IMR-90 (cell line): ENCODE measurements around the gene ADGRL3. TPM values are rescaled to one million over a fixed set of nuclear protein-coding genes. Genes with fewer than 3 reads are reported as not detected.

ENCODE experiments used
- ATAC-seq: fragments of 200-7000 bp; cut with Tn5 transposase; 2 replicates; pipeline ENCODE4 v1.9.1; 2020; ENCODE audit warnings: low read depth, mild to moderate bottlenecking, moderate library complexity
- BruUV-seq: library from RNA; stranded (reverse); fragments of 400-500 nt; replicated peaks from 2 replicates; lab custom pipeline; 2021; lab: Mats Ljungman, UMichigan
- CTCF ChIA-PET: fragments of 300-600 bp; formaldehyde crosslinking; extraction: SDS; loops from one replicate; lab custom pipeline; 2021; ENCODE audit warnings: antibody characterized with exemption; lab: Yijun Ruan, JAX
- POLR2A ChIA-PET: fragments of 300-600 bp; sonication (Branson Sonifier 250); formaldehyde crosslinking; loops from one replicate; lab custom pipeline; 2022; ENCODE audit warnings: antibody characterized with exemption; ENCODE audit not compliant: unreplicated experiment; lab: Charles Lee
- DNase-seq: peaks from one replicate; pipeline ENCODE4 v3.0.0; 2013
- H2AFZ ChIP-seq: replicated peaks from 2 replicates; pipeline ENCODE3; 2013; ENCODE audit warnings: low read length, mild to moderate bottlenecking; ENCODE audit not compliant: poor library complexity
- H2AK5ac ChIP-seq: 2 replicates; pipeline ENCODE4 v1.6.1; 2013; ENCODE audit warnings: low read depth, low read length, inconsistent platforms
- H2AK9ac ChIP-seq: replicated peaks from 2 replicates; pipeline ENCODE3; 2013; ENCODE audit warnings: mild to moderate bottlenecking, low read depth, low read length, moderate library complexity; ENCODE audit not compliant: poor library complexity
- H2BK120ac ChIP-seq: 2 replicates; pipeline ENCODE4 v1.6.1; 2013; ENCODE audit warnings: low read depth, low read length, inconsistent platforms
- H2BK15ac ChIP-seq: 3 replicates; pipeline ENCODE4 v1.6.1; 2013; ENCODE audit warnings: low read depth, low read length, inconsistent platforms
- H2BK20ac ChIP-seq: 2 replicates; pipeline ENCODE4 v1.6.1; 2013; ENCODE audit warnings: low read depth, mild to moderate bottlenecking, inconsistent platforms, low read length, moderate library complexity
- H2BK5ac ChIP-seq: 2 replicates; pipeline ENCODE4 v1.6.1; 2013; ENCODE audit warnings: mild to moderate bottlenecking, low read depth, low read length, inconsistent platforms; ENCODE audit not compliant: poor library complexity, severe bottlenecking
- H3K14ac ChIP-seq: replicated peaks from 2 replicates; pipeline ENCODE4 v1.6.1; 2013; ENCODE audit warnings: low read depth, low read length, inconsistent platforms
- H3K18ac ChIP-seq: 2 replicates; pipeline ENCODE4 v1.6.1; 2013; ENCODE audit warnings: low read depth, low read length, control low read depth
- H3K23ac ChIP-seq: 2 replicates; pipeline ENCODE4 v1.6.1; 2013; ENCODE audit warnings: low read depth, low read length, inconsistent platforms
- H3K27ac ChIP-seq: 2 replicates; pipeline ENCODE4 v1.5.1; 2013; ENCODE audit warnings: mild to moderate bottlenecking, control low read depth, low read length; ENCODE audit not compliant: insufficient read depth
- H3K27me3 ChIP-seq: 2 replicates; pipeline ENCODE4 v1.6.1; 2013; ENCODE audit warnings: low read length; ENCODE audit not compliant: control insufficient read depth, insufficient read depth
- H3K36me3 ChIP-seq: 2 replicates; pipeline ENCODE4 v1.6.1; 2013; ENCODE audit warnings: low read length, mixed read lengths; ENCODE audit not compliant: control insufficient read depth, insufficient read depth
- H3K4ac ChIP-seq: 2 replicates; pipeline ENCODE4 v1.6.1; 2013; ENCODE audit warnings: low read depth, low read length, inconsistent platforms
- H3K4me1 ChIP-seq: 2 replicates; pipeline ENCODE4 v1.6.1; 2013; ENCODE audit warnings: low read length, mixed read lengths; ENCODE audit not compliant: control insufficient read depth, insufficient read depth
- H3K4me2 ChIP-seq: 2 replicates; pipeline ENCODE4 v1.6.1; 2013; ENCODE audit warnings: low read depth, mild to moderate bottlenecking, control low read depth, low read length, moderate library complexity
- H3K4me3 ChIP-seq: 2 replicates; pipeline ENCODE4 v1.5.1; 2013; ENCODE audit warnings: low read depth, mild to moderate bottlenecking, control low read depth, low read length, moderate library complexity; ENCODE audit not compliant: insufficient read depth
- H3K56ac ChIP-seq: 2 replicates; pipeline ENCODE4 v1.6.1; 2013; ENCODE audit warnings: low read length, inconsistent platforms; ENCODE audit not compliant: insufficient read depth; ENCODE audit errors: extremely low read depth
- H3K79me1 ChIP-seq, 2 experiments: 2 replicates each; pipeline ENCODE4 v1.6.1; 2013; ENCODE audit warnings: low read length in 2 of 2, inconsistent platforms in 1 of 2, low read depth in 1 of 2
- H3K9ac ChIP-seq: 2 replicates; pipeline ENCODE4 v1.6.1; 2013; ENCODE audit warnings: low read depth, low read length, control low read depth
- H3K9me1 ChIP-seq: 2 replicates; pipeline ENCODE4 v1.6.1; 2013; ENCODE audit warnings: low read length, inconsistent platforms; ENCODE audit not compliant: insufficient read depth
- H3K9me3 ChIP-seq: 2 replicates; pipeline ENCODE4 v1.6.1; 2013; ENCODE audit warnings: low read length; ENCODE audit not compliant: control insufficient read depth, insufficient read depth
- H4K20me1 ChIP-seq: 2 replicates; pipeline ENCODE4 v1.6.1; 2013; ENCODE audit warnings: low read length, inconsistent platforms; ENCODE audit not compliant: insufficient read depth
- H4K5ac ChIP-seq: 2 replicates; pipeline ENCODE4 v1.6.1; 2013; ENCODE audit warnings: mild to moderate bottlenecking, low read depth, low read length, control low read depth
- H4K8ac ChIP-seq, 2 experiments: 2 replicates each; pipeline ENCODE4 v1.6.1; 2013; ENCODE audit warnings: low read depth in 2 of 2, low read length in 2 of 2, control low read depth in 1 of 2, inconsistent platforms in 1 of 2
- H4K91ac ChIP-seq: 2 replicates; pipeline ENCODE4 v1.6.1; 2013; ENCODE audit warnings: low read depth, low read length, inconsistent platforms; ENCODE audit not compliant: insufficient read depth
- BHLHE40 ChIP-seq: fragments of 150-350 bp; IDR thresholded peaks from 2 replicates; pipeline ENCODE4 v1.6.1; 2016; ENCODE audit warnings: mild to moderate bottlenecking, low read depth, low read length
- CEBPB ChIP-seq: IDR thresholded peaks from 2 replicates; pipeline ENCODE4 v1.6.1; 2012; ENCODE audit warnings: low read depth, low read length, improper control_type of control experiment
- FOS ChIP-seq: fragments of 150-350 bp; IDR thresholded peaks from 2 replicates; pipeline ENCODE4 v1.6.1; 2016; ENCODE audit warnings: low read depth, low read length
- MAFK ChIP-seq: IDR thresholded peaks from 2 replicates; pipeline ENCODE4 v1.6.1; 2012; ENCODE audit warnings: low read depth, low read length, improper control_type of control experiment
- MXI1 ChIP-seq: IDR thresholded peaks from 2 replicates; pipeline ENCODE4 v1.6.1; 2012; ENCODE audit warnings: low read depth, mild to moderate bottlenecking, low read length, moderate library complexity, borderline replicate concordance
- RAD21 ChIP-seq: IDR thresholded peaks from 2 replicates; pipeline ENCODE4 v1.6.1; 2012; ENCODE audit warnings: low read length, improper control_type of control experiment
- USF2 ChIP-seq: fragments of 150-350 bp; IDR thresholded peaks from 2 replicates; pipeline ENCODE4 v1.6.1; 2017; ENCODE audit warnings: mild to moderate bottlenecking, antibody characterized with exemption, low read length, low read depth
- dilution Hi-C: fragments of 300-500 bp; cut with HindIII; formaldehyde crosslinking; loops from one replicate; pipeline ENCODE4 v1.14.3; 2018; ENCODE audit warnings: low sequenced_read_pairs; ENCODE audit not compliant: unreplicated experiment
- in situ Hi-C: fragments of 300-500 bp; cut with MboI; formaldehyde crosslinking; loops from 3 replicates; pipeline ENCODE4 v1.14.3; 2019; ENCODE audit warnings: low sequenced_read_pairs, inconsistent platforms, mixed read lengths
- intact Hi-C: fragments of 100-400 bp; cut with micrococcal nuclease; formaldehyde crosslinking; loops from 2 replicates; pipeline ENCODE4 v1.10.0; 2022
- polyA plus RNA-seq, 3 experiments: library from polyadenylated mRNA; depleted of rRNA; stranded (reverse); fragments of >200 nt; gene quantifications; 2 replicates each; pipeline ENCODE4 v1.2.3, GENCODE V29; 2012; ENCODE audit warnings: low replicate concordance in 1 of 3
- total RNA-seq: library from RNA; depleted of rRNA; stranded (reverse); fragments of >200 nt; gene quantifications from 2 replicates; pipeline ENCODE4 v1.2.3, GENCODE V29; 2012
- TF ChIP-seq, protein P1 (sequence below): fragments of 150-350 bp; IDR thresholded peaks from 2 replicates; pipeline ENCODE4 v1.6.1; 2016; ENCODE audit warnings: low read depth, mild to moderate bottlenecking, low read length, moderate library complexity, borderline replicate concordance

The ADGRL3 gene
- total and polyA plus RNA-seq, 2 of the 4 experiments (the other 2 are of a cell fraction): 0.46 to 2.5 TPM

GRCh38 chr4:61401771-61402170 lies 201.6 kb downstream of the ADGRL3 start:
- no peak overlapping the region for H2BK120ac ChIP-seq
- H3K18ac ChIP-seq: no peak overlapping the region
- no peaks in the 10 kb centered on the region for H3K36me3 ChIP-seq
- no peak for DNase-seq
- ChIA-PET CTCF (no interaction called here), POLR2A (no interaction called here)
- dilution Hi-C loops (no loop called here), intact Hi-C loops (no loop called here), in situ Hi-C loops (no loop called here)
- no peak overlapping the region for H3K56ac ChIP-seq
- no peaks in the 10 kb centered on the region for H3K79me1 ChIP-seq
- H3K9me1 ChIP-seq: no peaks in the 10 kb centered on the region
- no peaks in the 10 kb centered on the region for H3K27me3 ChIP-seq
- H2BK20ac ChIP-seq: no peak overlapping the region
- TF ChIP-seq, protein P1, sequence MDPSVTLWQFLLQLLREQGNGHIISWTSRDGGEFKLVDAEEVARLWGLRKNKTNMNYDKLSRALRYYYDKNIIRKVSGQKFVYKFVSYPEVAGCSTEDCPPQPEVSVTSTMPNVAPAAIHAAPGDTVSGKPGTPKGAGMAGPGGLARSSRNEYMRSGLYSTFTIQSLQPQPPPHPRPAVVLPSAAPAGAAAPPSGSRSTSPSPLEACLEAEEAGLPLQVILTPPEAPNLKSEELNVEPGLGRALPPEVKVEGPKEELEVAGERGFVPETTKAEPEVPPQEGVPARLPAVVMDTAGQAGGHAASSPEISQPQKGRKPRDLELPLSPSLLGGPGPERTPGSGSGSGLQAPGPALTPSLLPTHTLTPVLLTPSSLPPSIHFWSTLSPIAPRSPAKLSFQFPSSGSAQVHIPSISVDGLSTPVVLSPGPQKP: no peak
- TF ChIP-seq USF2 (no peak), FOS (no peak), MAFK (no peak), MXI1 (no peak), BHLHE40 (no peak), CEBPB (no peak), RAD21 (no peak)
- H2BK5ac ChIP-seq: no peak overlapping the region
- no peak overlapping the region for H3K23ac ChIP-seq
- no TSS peak for BruUV-seq
- H3K27ac ChIP-seq: no peak overlapping the region
- no peak overlapping the region for H3K4me3 ChIP-seq
- no peaks in the 10 kb centered on the region for H4K20me1 ChIP-seq
- H3K4me2 ChIP-seq: no peak overlapping the region
- H4K91ac ChIP-seq: no peak overlapping the region
- H2AFZ ChIP-seq: no peak overlapping the region
- H2BK15ac ChIP-seq: no peak overlapping the region
- H3K14ac ChIP-seq: no peak overlapping the region
- H2AK5ac ChIP-seq: no peak overlapping the region
- H2AK9ac ChIP-seq: no peak overlapping the region
- no peak for ATAC-seq
- no peaks in the 10 kb centered on the region for H3K9me3 ChIP-seq
- no peak overlapping the region for H4K5ac ChIP-seq
- H4K8ac ChIP-seq: no peak overlapping the region
- H3K4me1 ChIP-seq: no peaks in the 10 kb centered on the region
- H3K9ac ChIP-seq: no peak overlapping the region
- H3K4ac ChIP-seq: no peak overlapping the region
